Hepatocyte (in vitro differentiated cells): Measurements from ENCODE around the gene SLC26A8.

ENCODE experiments used
- EZH2 ChIP-seq: fragments of 200-600 bp; sonication (generic); IDR thresholded peaks from 2 replicates; pipeline ENCODE4 v1.6.1; 2016; ENCODE audit warnings: antibody characterized with exemption, mild to moderate bottlenecking, borderline replicate concordance
- TF ChIP-seq, protein P1 (sequence below): fragments of 200-600 bp; sonication (generic); IDR thresholded peaks from 2 replicates; pipeline ENCODE4 v1.5.1; 2016; ENCODE audit warnings: antibody characterized with exemption, mild to moderate bottlenecking; ENCODE audit not compliant: poor library complexity

DNA sequence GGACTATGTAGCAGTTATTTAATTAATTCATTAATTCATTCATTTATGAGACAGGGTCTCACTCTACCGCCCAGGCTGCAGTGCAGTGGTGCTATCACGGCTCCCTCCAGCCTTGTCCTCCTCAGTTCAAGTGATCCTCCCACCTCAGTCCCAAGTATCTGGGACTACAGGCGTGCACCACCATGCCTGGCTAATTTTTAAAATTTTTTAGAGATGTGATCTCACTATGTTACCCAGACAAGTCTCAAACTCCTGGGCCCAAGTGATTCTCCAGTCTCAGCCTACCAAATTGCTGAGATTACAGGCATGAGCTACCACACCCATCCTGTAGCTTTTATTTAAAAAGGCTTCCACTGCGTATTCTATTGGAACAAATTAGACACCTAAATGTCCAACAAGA, 127.0 kb downstream of the SLC26A8 start:
- TF ChIP-seq, protein P1, sequence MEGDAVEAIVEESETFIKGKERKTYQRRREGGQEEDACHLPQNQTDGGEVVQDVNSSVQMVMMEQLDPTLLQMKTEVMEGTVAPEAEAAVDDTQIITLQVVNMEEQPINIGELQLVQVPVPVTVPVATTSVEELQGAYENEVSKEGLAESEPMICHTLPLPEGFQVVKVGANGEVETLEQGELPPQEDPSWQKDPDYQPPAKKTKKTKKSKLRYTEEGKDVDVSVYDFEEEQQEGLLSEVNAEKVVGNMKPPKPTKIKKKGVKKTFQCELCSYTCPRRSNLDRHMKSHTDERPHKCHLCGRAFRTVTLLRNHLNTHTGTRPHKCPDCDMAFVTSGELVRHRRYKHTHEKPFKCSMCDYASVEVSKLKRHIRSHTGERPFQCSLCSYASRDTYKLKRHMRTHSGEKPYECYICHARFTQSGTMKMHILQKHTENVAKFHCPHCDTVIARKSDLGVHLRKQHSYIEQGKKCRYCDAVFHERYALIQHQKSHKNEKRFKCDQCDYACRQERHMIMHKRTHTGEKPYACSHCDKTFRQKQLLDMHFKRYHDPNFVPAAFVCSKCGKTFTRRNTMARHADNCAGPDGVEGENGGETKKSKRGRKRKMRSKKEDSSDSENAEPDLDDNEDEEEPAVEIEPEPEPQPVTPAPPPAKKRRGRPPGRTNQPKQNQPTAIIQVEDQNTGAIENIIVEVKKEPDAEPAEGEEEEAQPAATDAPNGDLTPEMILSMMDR, result no peak
- no peak for TF ChIP-seq EZH2
